ENCODE measurements around the gene REL.

REL gene

GRCh38 chr2:60868589-60869273 lies 12.6 kb upstream of the REL start:
- TF ChIP-seq, protein P1, sequence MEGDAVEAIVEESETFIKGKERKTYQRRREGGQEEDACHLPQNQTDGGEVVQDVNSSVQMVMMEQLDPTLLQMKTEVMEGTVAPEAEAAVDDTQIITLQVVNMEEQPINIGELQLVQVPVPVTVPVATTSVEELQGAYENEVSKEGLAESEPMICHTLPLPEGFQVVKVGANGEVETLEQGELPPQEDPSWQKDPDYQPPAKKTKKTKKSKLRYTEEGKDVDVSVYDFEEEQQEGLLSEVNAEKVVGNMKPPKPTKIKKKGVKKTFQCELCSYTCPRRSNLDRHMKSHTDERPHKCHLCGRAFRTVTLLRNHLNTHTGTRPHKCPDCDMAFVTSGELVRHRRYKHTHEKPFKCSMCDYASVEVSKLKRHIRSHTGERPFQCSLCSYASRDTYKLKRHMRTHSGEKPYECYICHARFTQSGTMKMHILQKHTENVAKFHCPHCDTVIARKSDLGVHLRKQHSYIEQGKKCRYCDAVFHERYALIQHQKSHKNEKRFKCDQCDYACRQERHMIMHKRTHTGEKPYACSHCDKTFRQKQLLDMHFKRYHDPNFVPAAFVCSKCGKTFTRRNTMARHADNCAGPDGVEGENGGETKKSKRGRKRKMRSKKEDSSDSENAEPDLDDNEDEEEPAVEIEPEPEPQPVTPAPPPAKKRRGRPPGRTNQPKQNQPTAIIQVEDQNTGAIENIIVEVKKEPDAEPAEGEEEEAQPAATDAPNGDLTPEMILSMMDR (IDR thresholded peaks at IDR 0.05), result no peak

GRCh38 chr2:60872510-60872928 lies 8.9 kb upstream of the REL start:
- TF ChIP-seq, protein P1 (IDR thresholded peaks at IDR 0.05), result no peak

GRCh38 chr2:60873381-60873780 lies 8.0 kb upstream of the REL start:
- TF ChIP-seq, protein P1 (IDR thresholded peaks at IDR 0.05), result no peak

DNA sequence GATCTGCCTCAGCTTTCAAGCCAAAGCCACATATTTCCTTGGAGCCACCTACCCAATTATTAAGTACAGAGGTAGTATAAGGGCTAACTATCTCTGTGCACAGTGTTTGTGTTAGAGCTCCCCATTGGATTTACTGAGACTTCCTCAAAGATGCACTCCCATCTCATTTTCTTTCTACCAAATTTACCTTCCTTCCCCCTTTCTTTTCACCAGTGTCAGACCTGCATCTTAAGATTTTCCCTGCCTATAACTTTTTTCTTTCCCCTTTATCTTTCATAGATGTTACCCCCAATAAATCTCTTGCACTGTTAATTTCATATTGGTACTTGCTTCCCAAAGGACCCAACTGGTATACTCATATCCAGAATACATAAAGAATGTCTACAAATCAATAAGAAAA lies 5.9 kb upstream of the REL start:
- TF ChIP-seq, protein P1 (IDR thresholded peaks at IDR 0.05), result no peak

GRCh38 chr2:60880643-60881046 lies 729 bp upstream of the REL start:
- TF ChIP-seq, protein P1 (IDR thresholded peaks at IDR 0.05), result no peak

DNA sequence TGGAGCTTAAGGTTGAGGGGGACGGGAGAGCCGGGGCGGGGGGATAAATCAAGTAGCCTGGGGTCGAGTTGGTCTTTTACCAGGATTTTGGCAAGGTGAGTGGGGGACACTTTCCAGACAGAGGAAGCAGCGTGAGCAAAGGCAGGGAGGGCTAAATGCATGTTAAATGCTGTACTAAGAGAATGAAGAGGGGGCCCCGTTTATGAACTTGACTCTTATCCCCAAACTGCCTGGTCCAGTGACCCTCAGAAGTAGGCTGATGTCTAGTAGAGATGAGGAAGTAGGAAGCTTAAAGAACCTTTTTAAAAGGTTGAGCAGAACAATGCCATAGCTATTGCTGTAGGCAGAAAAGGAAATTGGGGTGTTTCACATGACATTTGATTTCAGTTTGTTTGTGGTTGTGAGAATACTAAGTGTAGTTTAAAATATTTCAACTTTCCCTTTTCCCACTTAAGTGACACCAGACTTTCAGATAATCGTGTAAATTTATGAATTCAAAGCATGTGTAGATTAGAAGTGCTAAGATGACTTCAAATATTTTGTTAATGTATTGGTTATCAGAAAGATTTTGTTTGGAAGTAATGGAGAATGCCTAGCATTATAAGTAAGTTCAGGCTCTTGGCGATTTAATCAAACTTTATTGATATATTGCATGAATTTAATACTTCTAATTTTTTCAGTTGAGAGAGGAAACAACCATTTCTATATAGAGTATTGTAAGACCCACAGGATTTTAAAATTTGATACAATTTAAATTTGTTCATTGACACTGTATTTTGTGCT lies 1.8 kb downstream of the REL start:
- TF ChIP-seq, protein P1 (IDR thresholded peaks at IDR 0.05), result no peak

- TF ChIP-seq, protein P1 (IDR thresholded peaks at IDR 0.05), result no peak
Measured at GRCh38 chr2:60883896-60884295, 2.5 kb downstream of the REL start.
